OCI-LY7 (cell line): ENCODE measurements around the gene PALLD.

Experiments
- CTCF ChIP-seq: fragments of 200-600 bp; sonication (generic); conservative IDR thresholded peaks from 2 replicates; pipeline ENCODE4 v1.5.1; 2014; ENCODE audit warnings: mild to moderate bottlenecking, antibody characterized with exemption, low read length, moderate library complexity, mixed read lengths
- EZH2phosphoT487 ChIP-seq: fragments of 200-600 bp; sonication (generic); IDR thresholded peaks from 2 replicates; pipeline ENCODE4 v1.6.1; 2018; ENCODE audit warnings: low read depth, borderline replicate concordance, mild to moderate bottlenecking, mixed run types, antibody characterized with exemption, low read length, moderate library complexity, mixed read lengths

GRCh38 chr4:168449719-168450452 lies 47.0 kb upstream of the PALLD start:
- no peak for TF ChIP-seq CTCF
- TF ChIP-seq EZH2phosphoT487 = no peak
